K562 treated with DMSO at 1 percent for 48 hours (cell line): ENCODE data around the gene OR1E2. TPM values are rescaled to one million over a fixed set of nuclear protein-coding genes. Genes with fewer than 3 reads are reported as not detected.

Experiments used
- total RNA-seq: library from RNA; unstranded; fragments of 300-600 nt; gene quantifications from 2 replicates; pipeline ENCODE4 v1.2.3, GENCODE V29; 2022; ENCODE audit warnings: low replicate concordance; ENCODE audit errors: extremely low read depth

Gene OR1E2
- not detected in 2 replicates for total RNA-seq

GRCh38 chr17:3433741-3434140, at the start of gene OR1E2:
TSS of gene OR1E2 (minus strand) at chr17:3433841. CDS start at chr17:3433841, 0 bp downstream.

GRCh38 chr17:3475812-3476610, 42.4 kb upstream of the OR1E2 start, which contains the start of gene ASPA:
TSS of gene ASPA (plus strand) at chr17:3475997. CDS start at chr17:3476160, 163 bp downstream.

GRCh38 chr17:3471599-3471998, 38.0 kb upstream of the OR1E2 start, which contains the start of gene SPATA22:
TSS of gene SPATA22 (minus strand) at chr17:3471819. CDS start at chr17:3469325, 2,494 bp downstream.

GRCh38 chr17:3411070-3411469, 22.6 kb downstream of the OR1E2 start, which contains the start of gene OR3A3:
TSS of gene OR3A3 (plus strand) at chr17:3411370.

GRCh38 chr17:3398310-3398709, 35.3 kb downstream of the OR1E2 start, which contains the start of gene OR1E1:
TSS of gene OR1E1 (minus strand) at chr17:3398410. CDS start at chr17:3398410, 0 bp downstream.

GRCh38 chr17:3385869-3386816, 47.5 kb downstream of the OR1E2 start, which contains the start of gene OR3A2:
TSS of gene OR3A2 (minus strand) at chr17:3386308.

Other genes starting within 250 kb of the OR1E2 start
- not detected in 2 replicates for gene OR1A2, start 236.3 kb downstream of the OR1E2 start, total RNA-seq
- not detected in 2 replicates for gene OR1A1, start 226.2 kb downstream of the OR1E2 start, total RNA-seq
- gene OR3A1, start 135.5 kb downstream of the OR1E2 start, total RNA-seq = not detected in 2 replicates
- not detected in 2 replicates for gene OR3A2, start 47.5 kb downstream of the OR1E2 start, total RNA-seq
- not detected in 2 replicates for gene OR1E1, start 35.4 kb downstream of the OR1E2 start, total RNA-seq
- not detected in 2 replicates for gene OR3A3, start 22.5 kb downstream of the OR1E2 start, total RNA-seq
- not detected in 2 replicates for gene SPATA22, start 38.0 kb upstream of the OR1E2 start, total RNA-seq
- gene ASPA, start 42.2 kb upstream of the OR1E2 start, total RNA-seq = not detected in 2 replicates
- gene TRPV3, start 124.0 kb upstream of the OR1E2 start, total RNA-seq = not detected in 2 replicates
- gene TRPV1, start 175.6 kb upstream of the OR1E2 start, total RNA-seq = not detected in 2 replicates
- gene SHPK, start 202.4 kb upstream of the OR1E2 start, total RNA-seq = not detected in 2 replicates
- not detected in 2 replicates for gene CTNS, start 202.9 kb upstream of the OR1E2 start, total RNA-seq
- not detected in 2 replicates for gene TAX1BP3, start 234.7 kb upstream of the OR1E2 start, total RNA-seq
- gene EMC6, start 235.0 kb upstream of the OR1E2 start, total RNA-seq = not detected in 2 replicates